ENCODE measurements around the gene CBFA2T2. TPM values are rescaled to one million over a fixed set of nuclear protein-coding genes. Genes with fewer than 3 reads are reported as not detected.
"Not testable (repeated sequence)": the region's sequence is repeated elsewhere in the genome, so short reads cannot be mapped to it uniquely, and the experiment has no call there.

CBFA2T2 gene
- 1 to 10 TPM; 6.4 to 6.7 TPM for total RNA-seq

DNA sequence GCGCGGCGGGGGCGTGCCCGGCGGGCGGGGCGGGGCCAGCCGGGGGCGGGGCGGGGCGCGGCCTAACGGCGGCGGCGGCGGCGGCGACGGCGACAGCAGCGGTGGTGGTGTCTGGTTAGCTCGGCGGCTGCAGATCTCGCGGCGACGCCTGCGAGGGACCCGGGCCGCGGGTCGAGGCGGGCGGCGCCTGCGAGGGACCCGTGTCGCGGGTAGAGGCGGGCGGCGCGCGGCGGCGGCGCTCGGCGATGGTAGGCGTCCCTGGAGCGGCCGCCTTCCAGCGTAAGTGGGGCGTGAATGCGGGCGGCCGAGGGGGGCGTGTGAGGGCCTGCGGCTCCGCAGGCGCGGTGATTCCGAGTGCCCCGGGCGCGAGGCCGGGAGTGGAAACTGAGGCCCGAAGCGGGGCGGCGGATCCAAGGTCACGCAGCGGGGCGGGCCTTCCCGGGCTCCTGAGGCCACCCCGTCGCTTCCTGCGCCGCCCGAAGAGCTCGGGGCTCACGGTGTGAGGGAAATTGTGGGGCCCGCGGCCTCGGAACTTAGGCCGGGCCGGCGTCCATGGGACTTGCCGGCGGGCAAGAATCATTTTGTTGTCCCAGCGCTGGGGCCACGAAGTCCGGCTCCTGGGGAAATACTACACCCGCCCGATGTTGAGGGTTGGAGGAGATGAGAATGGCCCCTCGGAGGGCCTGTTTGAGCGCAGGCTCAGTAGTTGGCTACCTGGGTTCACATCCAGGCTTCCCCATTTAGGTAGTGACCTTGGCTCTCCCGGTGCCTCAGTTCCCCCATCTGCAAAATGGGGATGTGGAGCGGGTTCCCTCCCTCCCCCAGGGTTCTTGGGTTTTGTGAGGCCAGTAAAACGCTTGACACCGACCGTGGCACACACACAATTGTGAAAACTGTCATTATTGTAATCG is at the start of gene CBFA2T2:
TSS of gene CBFA2T2 (plus strand) at position 74 of the 911 bp plus-strand sequence. CDS start at position 246, 172 bp downstream.
- H3K4me3 Mint-ChIP-seq, result peak within 1 kb of the TSS; percentile 85
- H3K27me3 Mint-ChIP-seq, result no peaks in the 10 kb centered on the region
- H3K9me3 Mint-ChIP-seq, result no peaks in the 10 kb centered on the region
- no peaks in the 10 kb centered on the region for H3K36me3 Mint-ChIP-seq
- DNase-seq, result no peak
- H3K4me1 Mint-ChIP-seq, result peaks cover 17% of the 10 kb centered on the region
- peak within 1 kb of the TSS; percentile 86 for H3K27ac Mint-ChIP-seq

DNA sequence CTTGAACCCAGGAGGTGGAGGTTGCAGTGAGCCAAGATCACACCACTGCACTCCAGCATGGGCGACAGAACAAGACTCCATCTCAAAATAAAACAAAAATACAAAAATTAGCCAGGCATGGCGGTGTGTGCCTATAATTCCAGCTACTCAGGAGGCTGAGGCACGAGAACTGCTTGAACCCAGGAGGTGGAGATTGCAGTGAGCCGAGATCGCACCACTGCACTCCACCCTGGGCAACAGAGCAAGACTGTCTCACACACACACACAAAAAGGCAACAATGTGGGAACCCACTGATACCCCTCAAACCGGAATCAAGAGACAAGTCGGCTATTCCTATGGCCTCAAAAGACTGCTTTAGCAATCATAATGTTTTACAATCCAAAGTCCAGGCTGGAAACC is 49.3 kb upstream of the CBFA2T2 start:
- not testable (repeated sequence) for H3K27ac Mint-ChIP-seq

DNA sequence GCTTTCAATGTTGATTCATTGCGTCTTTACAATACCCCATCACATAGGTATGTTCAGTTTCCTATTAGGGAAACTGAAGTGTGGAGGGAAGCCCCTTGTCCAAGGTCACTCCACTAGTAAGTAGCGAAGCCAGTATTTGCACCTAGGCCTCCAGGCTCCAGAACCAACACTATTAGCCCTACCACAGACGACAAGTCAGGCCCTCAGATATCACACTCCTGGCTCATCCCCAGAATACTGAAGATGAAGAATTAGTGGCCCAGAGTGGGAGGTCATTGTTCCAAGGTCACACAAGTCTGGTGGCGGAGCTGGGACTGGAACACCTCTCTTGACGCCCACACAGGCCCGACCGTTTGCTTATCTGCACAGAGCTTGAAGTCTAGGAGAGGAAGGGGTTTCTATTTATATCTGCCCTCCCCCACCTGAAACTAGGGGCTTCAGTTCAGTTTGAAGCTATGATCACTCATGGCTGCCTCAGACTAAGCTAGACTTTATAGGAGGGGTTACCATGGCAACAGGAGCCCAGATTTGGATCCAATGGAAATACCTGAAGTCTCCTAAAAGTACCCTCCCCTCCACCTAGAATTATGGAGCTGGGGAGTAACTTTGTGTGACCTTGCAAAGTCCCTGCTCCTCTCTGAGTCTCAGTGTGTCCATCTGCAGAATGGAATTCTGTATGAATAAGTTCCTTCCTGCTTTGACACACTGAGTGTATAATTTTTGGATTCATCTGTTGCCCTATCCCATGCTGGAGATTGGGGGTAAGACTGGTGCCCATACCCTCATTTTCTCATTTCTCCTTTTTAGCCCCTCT is 48.5 kb upstream of the CBFA2T2 start:
- no peak overlapping the region for H3K4me3 Mint-ChIP-seq
- H3K27me3 Mint-ChIP-seq, result no peaks in the 10 kb centered on the region
- H3K27ac Mint-ChIP-seq, result no peak overlapping the region
- no peak for DNase-seq
- peaks cover 21% of the 10 kb centered on the region for H3K4me1 Mint-ChIP-seq
- no peaks in the 10 kb centered on the region for H3K36me3 Mint-ChIP-seq
- H3K9me3 Mint-ChIP-seq, result no peaks in the 10 kb centered on the region

More for the DNA sequence above, 49.3 kb upstream of the CBFA2T2 start:
- H3K4me1 Mint-ChIP-seq, result peaks cover 19% of the 10 kb centered on the region
- not testable (repeated sequence) for H3K4me3 Mint-ChIP-seq, DNase-seq, H3K9me3 Mint-ChIP-seq, H3K36me3 Mint-ChIP-seq, H3K27me3 Mint-ChIP-seq

DNA sequence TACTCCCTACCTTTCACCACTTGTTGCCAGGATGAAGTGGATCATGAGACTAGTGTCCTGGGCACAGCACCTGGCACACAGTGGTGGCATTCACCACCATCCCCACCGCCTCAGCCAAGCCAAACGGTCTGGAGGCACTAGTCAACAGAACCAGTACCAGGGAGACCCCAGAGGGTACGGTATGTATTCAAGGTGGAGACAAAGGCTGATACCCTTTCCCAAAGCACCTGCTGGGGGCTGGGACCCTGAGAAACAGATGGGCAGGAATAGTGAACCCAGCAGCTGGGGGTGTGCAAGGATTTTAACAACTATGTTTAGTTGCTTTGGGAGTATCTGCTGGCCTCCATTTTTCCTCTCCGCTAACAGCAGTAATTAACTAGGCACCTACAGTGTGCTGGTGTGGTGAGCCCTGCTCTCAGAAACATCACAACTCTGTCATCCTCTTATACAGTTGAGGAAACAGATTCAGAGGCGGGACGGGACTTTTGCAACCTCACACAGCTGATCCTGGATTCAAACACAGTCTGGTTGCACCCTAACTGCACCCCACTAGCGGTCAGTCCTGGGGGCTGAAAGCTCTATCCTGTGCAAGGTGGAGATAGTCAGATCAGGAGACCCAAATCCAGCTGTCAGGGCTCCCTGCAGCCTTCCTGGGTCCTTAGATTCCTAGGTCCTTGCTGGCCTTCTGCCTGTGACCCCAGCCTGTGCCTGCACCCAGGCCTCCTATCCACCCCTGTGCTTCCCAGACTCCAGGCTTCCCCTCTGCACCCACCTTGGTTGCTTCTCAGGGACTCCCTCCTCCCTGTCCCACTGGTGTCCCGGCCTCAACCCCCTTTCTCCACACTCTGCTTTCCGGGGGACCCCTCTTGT is 47.5 kb upstream of the CBFA2T2 start:
- Mint-ChIP-seq H3K27me3 (no peaks in the 10 kb centered on the region), H3K27ac (no peak overlapping the region), H3K9me3 (no peaks in the 10 kb centered on the region), H3K4me1 (peaks cover 22% of the 10 kb centered on the region), H3K4me3 (peak overlapping the region; percentile 77), H3K36me3 (no peaks in the 10 kb centered on the region)
- DNase-seq, result no peak

DNA sequence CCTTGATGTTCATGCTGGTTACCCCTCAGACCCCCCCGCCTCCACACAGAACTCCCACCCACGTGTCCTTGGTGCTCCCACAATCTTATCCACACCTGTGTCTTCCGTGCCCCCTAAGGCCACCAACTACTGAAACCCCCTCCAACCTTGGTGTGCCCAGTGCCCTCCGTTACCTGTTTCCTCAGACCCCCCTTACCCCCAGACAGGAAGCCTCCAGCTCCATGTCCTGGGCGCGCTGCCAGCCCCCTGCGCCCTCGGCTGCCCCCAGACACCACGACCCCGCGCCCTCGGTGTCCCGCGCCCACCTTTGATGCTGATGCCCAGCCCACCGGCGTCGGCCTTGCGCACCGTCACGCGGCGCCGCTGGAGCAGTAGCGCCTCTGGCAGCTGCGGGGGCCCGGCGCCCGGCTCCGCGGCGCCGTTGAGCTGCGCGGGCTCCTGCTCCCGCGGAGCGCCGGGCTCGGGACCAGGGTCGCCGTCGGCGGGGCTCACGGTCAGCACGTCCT is 46.8 kb upstream of the CBFA2T2 start:
- Mint-ChIP-seq H3K27ac (no peak overlapping the region), H3K27me3 (no peaks in the 10 kb centered on the region), H3K4me3 (peak overlapping the region; percentile 77), H3K4me1 (peaks cover 22% of the 10 kb centered on the region), H3K36me3 (no peaks in the 10 kb centered on the region), H3K9me3 (no peaks in the 10 kb centered on the region)
- peak; percentile 52 for DNase-seq

DNA sequence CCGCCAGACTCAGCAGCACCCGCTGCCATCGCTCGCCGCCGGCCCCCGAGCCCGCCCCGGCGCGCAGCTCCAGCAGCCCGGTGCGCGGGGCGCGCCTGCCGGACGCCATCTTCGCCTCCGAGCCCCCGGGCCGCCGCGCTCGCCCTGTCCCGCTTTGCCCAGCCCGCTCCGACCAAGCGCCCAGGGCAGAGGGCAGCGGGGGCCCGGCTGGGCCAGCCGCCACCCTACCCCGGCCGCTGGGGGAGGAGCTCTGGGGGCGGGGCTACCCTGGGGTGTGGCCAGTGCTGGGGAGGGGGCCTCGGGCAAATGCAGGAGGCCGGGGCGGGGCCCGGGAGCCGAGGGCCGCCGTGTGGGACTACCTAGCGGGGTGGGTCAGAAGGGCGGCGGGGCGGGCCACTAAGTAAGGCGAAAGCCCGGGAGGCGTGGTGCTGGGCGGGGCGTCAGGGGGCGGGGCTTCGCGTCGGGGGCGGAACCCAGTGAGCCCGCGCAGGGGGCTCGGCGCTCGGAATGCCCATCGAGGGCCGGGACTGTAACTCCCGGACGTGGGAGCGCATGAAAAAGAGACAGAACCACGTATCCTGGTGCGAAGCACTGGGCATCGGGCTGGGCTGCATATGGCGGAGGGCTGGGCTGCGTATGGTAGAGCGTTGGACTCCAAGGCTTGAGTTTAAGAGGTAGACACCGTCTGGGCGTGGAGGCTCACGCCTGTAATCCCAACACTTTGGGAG is 46.2 kb upstream of the CBFA2T2 start, which contains the start of gene SNTA1:
TSS of gene SNTA1 (minus strand) at position 252 of the 728 bp plus-strand sequence. CDS start at position 109, 143 bp downstream.
- H3K9me3 Mint-ChIP-seq, result peaks cover 2% of the 10 kb centered on the region
- H3K27ac Mint-ChIP-seq, result peak within 1 kb of the TSS; percentile 83
- no peaks in the 10 kb centered on the region for H3K27me3 Mint-ChIP-seq
- no peaks in the 10 kb centered on the region for H3K36me3 Mint-ChIP-seq
- H3K4me1 Mint-ChIP-seq, result peaks cover 22% of the 10 kb centered on the region
- H3K4me3 Mint-ChIP-seq, result peak within 1 kb of the TSS; percentile 85
- peak; percentile 87 for DNase-seq

DNA sequence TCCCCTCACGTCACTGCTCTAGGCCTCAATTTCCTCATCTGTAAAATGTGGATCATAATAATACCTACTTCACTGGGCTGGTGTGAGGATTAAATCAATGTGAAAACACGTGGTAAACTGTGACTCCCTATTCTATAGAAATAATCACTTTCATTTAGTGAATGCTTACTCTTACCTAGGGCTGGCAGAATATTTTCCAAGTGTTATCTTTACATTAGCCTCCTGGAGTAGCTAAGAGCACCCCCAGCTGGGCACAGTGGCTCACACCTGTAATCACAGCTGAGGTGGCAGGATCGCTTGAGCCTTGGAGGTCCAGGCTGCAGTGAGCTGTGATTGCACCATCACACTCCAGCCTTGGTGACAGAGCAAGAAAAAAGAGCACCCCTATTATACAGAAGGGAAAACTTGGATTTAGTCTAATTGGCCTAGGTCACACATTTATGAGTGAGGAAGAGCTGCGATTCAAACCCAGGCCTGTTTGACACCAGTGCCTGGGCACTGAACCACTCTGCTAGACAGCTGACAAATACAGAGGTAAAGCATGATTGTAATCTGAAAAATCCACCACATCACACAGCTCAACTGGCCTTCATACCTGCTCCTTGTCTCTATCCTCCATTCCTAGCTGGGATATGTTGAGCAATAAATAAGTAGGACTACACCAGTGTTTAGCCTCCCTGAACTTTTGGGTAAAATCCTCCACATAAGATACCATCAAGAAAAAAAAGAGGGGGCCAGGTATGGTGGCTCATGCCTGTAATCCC is 44.9 kb upstream of the CBFA2T2 start:
- peak overlapping the region; percentile 83 for H3K27ac Mint-ChIP-seq
- DNase-seq, result peak; percentile 40
- H3K4me3 Mint-ChIP-seq, result peak overlapping the region; percentile 85
- H3K4me1 Mint-ChIP-seq, result peaks cover 22% of the 10 kb centered on the region
- no peaks in the 10 kb centered on the region for H3K27me3 Mint-ChIP-seq
- H3K36me3 Mint-ChIP-seq, result no peaks in the 10 kb centered on the region
- H3K9me3 Mint-ChIP-seq, result peaks cover 2% of the 10 kb centered on the region

DNA sequence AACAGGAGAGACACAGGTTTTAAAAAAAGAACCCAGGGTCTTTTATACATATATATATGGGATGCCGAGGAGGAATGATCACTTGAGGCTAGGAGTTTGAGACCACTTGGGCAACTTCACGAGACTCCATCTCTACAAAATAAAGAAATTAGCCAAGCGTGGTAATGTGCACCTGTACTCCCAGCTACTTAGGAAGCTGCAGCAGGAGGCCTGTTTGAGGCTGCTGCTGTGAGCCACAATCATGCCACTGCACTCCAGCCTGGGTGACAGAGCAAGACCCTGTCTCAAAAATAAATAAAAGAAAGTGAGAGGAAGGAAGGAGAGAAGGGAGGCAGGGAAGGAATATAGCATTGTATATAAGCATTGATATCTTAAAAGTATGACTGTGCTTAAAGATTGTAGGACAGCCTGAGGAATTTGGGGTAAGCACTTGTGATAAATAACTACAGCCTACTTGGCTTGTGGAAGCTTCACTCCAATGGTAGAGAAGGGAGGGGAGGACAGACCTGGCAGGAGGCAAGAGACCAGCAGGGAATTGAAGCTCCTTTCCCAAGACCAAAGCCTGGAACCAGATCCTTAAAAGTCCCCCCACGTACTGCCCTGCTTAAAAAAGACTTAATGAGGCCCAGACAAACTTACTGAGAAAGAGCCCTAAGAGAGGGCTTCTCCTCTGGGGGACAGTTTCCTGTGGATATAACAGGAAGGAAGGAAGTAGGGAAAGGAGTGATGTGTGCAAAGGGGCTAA is 43.8 kb upstream of the CBFA2T2 start:
- H3K4me3 Mint-ChIP-seq, result no peak overlapping the region
- no peak overlapping the region for H3K27ac Mint-ChIP-seq
- peaks cover 2% of the 10 kb centered on the region for H3K9me3 Mint-ChIP-seq
- H3K36me3 Mint-ChIP-seq, result no peaks in the 10 kb centered on the region
- no peaks in the 10 kb centered on the region for H3K27me3 Mint-ChIP-seq
- H3K4me1 Mint-ChIP-seq, result peaks cover 22% of the 10 kb centered on the region
- DNase-seq, result no peak

DNA sequence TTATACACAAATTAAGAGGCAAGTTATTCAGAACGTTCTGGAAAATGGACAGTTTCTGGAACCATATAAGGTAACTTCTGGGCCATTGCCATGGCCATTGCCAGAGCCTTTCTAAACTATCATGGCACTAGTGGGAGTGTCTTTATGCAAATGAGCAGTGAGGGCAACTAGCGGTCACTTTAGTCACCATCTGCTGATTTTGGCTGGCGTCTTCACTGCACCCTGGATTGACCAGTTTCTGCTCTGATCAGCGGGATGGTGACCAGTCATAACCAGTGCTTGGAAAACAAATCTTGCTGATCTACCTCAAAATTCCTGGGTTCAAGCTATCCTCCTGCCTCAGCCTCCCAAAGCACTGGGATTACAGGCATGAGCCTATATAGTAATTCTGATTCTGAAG is 39.0 kb upstream of the CBFA2T2 start:
- H3K27ac Mint-ChIP-seq, result no peak overlapping the region
- H3K4me1 Mint-ChIP-seq, result peaks cover 2% of the 10 kb centered on the region
- H3K27me3 Mint-ChIP-seq, result no peaks in the 10 kb centered on the region
- peaks cover 2% of the 10 kb centered on the region for H3K9me3 Mint-ChIP-seq
- H3K36me3 Mint-ChIP-seq, result no peaks in the 10 kb centered on the region
- no peak overlapping the region for H3K4me3 Mint-ChIP-seq
- DNase-seq, result no peak

DNA sequence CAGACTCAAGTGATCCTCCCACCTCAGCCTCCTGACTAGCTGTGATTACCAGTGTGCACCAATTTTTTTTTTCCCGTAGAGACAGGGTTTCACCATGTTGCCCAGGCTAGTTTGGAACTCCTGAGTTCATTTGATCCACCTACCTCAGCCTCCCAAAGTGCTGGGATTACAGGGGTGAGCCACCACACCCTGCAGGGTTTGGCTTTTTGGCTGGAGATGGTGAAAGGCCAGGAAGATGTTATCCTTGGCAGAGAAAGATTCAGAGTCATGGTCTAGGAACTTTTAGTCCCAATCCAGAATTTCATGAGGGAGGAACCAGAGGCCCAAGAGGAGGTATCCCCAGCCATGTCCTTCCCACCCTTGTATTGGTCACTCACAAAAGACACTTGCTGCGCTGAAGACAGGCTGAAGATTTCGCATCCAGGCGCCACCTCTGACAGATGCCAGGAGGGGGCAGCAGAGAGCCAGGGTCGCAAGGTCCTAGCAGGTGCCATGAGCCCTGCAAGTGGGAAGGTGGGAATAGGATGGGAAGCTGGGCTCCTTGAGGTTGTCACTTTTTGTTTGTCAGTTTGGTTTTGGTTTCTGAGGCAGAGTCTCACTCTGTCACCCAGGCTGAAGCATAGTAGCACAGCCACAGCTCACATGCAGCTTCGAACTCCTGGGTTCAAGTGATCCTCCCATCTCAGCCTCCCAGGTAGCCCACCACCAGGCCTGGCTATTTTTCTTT is 32.8 kb upstream of the CBFA2T2 start:
- peak; percentile 74 for DNase-seq
- H3K27me3 Mint-ChIP-seq, H3K36me3 Mint-ChIP-seq, H3K4me1 Mint-ChIP-seq, H3K9me3 Mint-ChIP-seq, H3K27ac Mint-ChIP-seq, H3K4me3 Mint-ChIP-seq: not testable (repeated sequence)

DNA sequence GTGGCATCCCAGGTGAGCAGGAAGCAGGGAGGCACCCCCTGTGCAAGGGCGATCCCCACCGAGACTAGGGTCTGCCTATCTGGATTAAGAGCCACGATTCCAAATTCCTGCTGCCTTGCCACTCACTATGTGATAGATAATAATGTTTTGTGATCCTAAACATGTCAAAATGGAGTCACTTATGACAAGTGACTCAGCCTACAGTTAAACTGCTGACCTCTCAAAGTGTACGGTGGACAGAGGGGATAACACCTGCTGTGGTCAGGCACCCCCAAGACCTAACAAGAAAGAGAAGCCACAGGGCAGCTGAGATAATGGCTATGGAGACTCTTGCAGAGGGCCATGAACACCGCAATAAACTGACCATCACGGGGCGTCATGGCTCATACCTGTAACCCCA is 30.3 kb upstream of the CBFA2T2 start:
- no peaks in the 10 kb centered on the region for H3K4me1 Mint-ChIP-seq
- DNase-seq, result no peak
- no peaks in the 10 kb centered on the region for H3K27me3 Mint-ChIP-seq
- H3K9me3 Mint-ChIP-seq, result no peaks in the 10 kb centered on the region
- H3K27ac Mint-ChIP-seq, result no peak overlapping the region
- H3K4me3 Mint-ChIP-seq, result no peak overlapping the region
- no peaks in the 10 kb centered on the region for H3K36me3 Mint-ChIP-seq

DNA sequence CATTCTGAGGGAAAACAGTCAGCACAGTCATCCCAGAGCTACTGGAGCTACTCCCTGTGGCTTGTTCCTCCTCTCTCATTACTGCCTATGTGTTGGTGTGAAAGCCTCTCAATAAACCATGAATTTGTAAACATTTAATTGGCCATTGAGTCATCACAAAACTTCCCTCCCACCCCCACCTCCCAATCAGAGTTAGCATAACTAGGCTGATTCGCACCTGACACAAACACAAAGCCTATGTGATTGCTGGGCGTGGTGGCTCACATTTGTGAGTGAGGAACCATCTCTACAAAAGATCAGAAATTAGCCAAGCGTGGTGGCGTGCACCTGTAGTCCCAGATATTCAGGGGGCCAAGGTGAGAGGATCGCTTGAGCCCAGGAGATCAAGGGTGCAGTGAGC is 29.2 kb upstream of the CBFA2T2 start:
- H3K9me3 Mint-ChIP-seq, result no peaks in the 10 kb centered on the region
- H3K4me3 Mint-ChIP-seq, result no peak overlapping the region
- no peak overlapping the region for H3K27ac Mint-ChIP-seq
- DNase-seq, result no peak
- no peaks in the 10 kb centered on the region for H3K36me3 Mint-ChIP-seq
- H3K27me3 Mint-ChIP-seq, result no peaks in the 10 kb centered on the region
- no peaks in the 10 kb centered on the region for H3K4me1 Mint-ChIP-seq

Measured in activated naive CD8-positive, alpha-beta T cell treated with anti-CD3 and anti-CD28 coated beads for 36 hours (primary cell).